Activated CD4-positive, alpha-beta T cell treated with anti-CD3 and anti-CD28 coated beads, Interleukin-2, Interleukin-4, amounts not matched to agents 100 ng/mL and 50 ng/mL, durations not matched to agents 16 hours and 8 hours (primary cell): Measurements from ENCODE around the gene GPANK1.
A peak's percentile ranks its signal among the peaks of the same experiment; 100 is the strongest.

Source experiments
- DNase-seq: peaks from one replicate; pipeline ENCODE4 v3.0.0-alpha.2; 2020; ENCODE audit warnings: low spot score

The GPANK1 gene

DNA sequence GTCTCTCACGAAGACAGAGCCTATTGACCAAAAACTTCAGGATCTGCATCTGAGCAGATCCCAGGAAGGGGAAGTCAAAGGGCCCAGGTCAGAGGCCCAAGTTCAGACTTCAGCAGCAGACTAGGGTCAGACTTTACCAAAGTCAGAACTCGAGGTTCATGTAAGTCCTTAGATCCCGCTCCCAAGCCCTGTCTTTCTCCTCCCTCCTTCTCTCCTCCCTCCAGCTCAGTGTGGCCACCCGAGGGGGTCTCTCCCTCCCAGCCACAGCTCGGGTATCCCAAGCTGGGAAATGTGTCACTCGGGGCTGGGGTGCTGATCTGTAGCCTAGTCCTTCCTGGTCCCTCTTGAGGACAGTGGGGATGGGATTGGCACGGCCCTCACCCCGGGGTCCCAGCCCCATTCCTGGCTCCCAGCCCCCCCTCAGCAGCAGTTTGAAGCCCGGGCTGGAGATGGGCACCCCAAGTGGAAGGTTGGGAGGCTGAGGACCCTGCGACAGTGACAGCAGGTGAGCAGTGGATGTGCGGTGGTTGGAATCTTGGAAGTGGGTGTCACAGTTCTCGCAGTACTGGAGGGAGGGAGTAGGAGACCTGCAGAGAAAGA is 2.6 kb downstream of the GPANK1 start:
- no peak for DNase-seq

GRCh38 chr6:31661262-31662123 is 3.3 kb downstream of the GPANK1 start:
- DNase-seq, result no peak

GRCh38 chr6:31660381-31661261 is 4.2 kb downstream of the GPANK1 start, which contains the start of gene C6orf47:
C6orf47 (minus strand) TSS chr6:31660778; CDS start chr6:31659947, 831 bp downstream.
- DNase-seq, result peak; percentile 83

- DNase-seq, result peak; percentile 42
These were observed 5.0 kb downstream of the GPANK1 start for GRCh38 chr6:31659649-31660380.

- no peak for DNase-seq
These were observed 5.7 kb downstream of the GPANK1 start for GRCh38 chr6:31658983-31659648.

- DNase-seq, result no peak
These were observed 6.6 kb downstream of the GPANK1 start for GRCh38 chr6:31658158-31658688.

- DNase-seq, result no peak
These were observed 7.2 kb downstream of the GPANK1 start for GRCh38 chr6:31657406-31658157.

GRCh38 chr6:31655349-31656237 is 9.2 kb downstream of the GPANK1 start, which contains the start of gene APOM:
APOM (plus strand) TSS chr6:31655894; CDS start chr6:31655967, 73 bp downstream.
- no peak for DNase-seq

GRCh38 chr6:31654574-31655348 is 10.0 kb downstream of the GPANK1 start:
- no peak for DNase-seq

GRCh38 chr6:31652925-31653724 is 11.7 kb downstream of the GPANK1 start:
- peak; percentile 88 for DNase-seq

DNA sequence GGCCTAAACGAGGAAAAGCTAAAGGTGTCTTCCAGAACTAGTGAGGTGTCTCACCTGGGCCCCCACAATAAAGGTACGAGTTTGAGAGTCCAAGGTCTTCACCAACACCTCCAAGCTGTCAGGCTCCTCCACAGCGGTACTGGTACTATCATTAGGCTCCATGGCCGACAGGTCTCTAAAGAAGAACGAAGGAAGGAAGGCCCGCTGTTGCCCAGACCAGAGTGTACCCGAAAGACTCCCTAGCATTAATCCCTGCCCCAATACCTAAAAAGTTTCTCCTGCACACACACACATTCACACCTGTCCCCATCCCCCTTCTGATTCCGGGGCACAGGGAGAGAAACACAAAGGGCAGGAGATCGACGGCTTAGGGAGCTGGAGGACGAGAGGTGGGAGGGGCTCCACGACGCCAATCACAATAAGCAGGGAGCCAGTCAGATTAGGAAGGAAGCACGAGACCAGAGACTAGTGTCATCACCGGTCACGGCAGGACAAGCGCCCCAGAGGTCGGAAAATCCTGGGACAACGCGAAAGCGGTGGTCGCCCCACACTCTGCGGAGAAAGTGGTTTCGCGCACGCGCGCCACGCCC is 13.1 kb downstream of the GPANK1 start:
- peak; percentile 67 for DNase-seq

DNA sequence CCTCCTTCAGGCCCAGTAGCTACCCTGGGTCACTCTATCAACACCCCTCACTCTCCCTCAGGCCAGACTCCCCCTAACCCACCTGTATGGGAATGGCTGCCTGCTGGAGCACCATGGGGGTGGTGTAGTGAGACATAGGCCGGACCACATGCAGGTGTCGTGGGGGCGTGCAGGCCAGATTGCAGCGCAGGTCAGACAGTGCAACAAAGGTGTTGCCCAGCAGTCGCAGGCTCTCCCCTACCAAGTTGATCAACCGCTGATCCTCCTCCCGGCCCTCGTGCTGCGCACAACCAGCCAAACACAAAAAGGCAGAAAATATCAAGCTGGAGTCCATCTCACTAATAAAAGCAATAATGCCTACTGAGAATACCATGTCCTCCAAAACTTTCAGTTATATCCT is 19.5 kb downstream of the GPANK1 start:
- DNase-seq, result no peak

DNA sequence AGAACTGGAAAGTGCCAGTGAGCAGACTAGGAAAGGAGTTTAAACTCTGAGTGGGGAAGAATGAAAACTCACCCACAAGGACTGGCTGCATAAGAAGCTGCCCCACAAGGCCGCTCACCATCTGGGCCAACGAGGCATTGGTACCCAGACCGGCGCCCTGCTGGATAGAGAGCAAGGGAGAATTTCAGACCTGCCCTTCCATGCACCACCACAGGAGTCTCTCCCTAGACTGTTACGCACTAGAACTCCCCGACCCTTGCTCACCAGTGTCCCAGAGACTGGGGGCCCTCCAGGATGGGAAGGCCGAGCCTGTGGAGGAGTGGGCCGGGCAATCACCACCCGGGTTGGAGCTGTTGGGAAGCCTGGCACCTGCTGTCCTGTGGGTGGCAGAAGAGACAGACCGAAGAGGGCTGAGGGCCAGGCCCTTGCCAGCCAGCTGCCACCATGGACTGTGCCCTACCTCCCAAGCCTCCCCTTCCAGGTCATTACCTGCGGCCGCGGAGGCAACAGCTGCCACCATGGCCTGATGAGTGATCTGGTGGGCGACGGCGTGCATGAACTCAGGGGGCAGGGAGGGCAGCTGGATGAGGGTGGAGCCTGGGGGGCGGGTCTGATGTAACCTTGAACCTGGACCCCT is 20.9 kb downstream of the GPANK1 start:
- no peak for DNase-seq

- DNase-seq, result no peak
These were observed 21.8 kb downstream of the GPANK1 start for GRCh38 chr6:31642798-31643570.

DNA sequence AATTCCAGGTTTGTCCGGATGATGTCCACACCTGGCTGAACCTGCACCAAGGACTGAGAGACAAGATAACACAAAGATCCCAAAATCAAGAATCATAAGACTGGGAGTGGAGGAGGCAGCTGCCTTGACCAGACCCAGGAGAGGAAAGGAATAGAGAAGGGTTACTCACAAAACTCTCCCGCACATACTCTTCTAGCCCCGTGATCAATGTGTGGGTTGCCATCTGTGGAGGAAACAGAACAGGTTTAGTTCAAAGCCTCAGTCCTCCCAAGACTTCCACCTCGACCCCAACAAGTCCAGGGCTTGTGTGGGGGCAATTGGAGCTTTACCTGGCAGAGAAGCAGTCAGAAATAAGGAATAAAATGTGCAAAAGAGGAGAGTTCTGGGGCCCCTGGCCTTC is 23.4 kb downstream of the GPANK1 start:
- DNase-seq, result no peak

DNA sequence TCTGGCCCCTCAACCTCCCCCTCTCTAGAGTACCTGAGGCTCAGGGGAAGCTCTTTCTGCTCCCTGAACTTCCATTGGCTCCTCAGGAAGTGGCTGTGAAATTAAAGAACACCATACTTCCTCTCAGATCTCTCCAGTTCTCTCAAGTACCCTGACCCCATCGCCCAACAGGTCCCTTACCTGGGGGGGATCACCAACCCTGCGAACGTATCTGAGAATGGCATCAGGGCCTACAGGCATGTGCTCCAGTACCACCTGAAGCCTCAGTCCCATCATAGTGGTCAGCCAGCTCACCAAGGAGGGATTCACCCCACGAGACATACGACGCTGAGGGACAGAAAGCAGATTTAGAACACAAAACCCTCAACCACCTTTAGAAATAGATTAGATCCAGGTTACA is 24.2 kb downstream of the GPANK1 start:
- no peak for DNase-seq
